Measurements from ENCODE around the gene ADGRF4. TPM values are rescaled to one million over a fixed set of nuclear protein-coding genes. Genes with fewer than 3 reads are reported as not detected.

The ADGRF4 gene
- total and polyA plus RNA-seq, 2 of the 8 experiments (the other 6 are each of a cell fraction or from before 2014, with no cell fraction given), result 0.02 TPM; not detected in 1

GRCh38 chr6:47749757-47750156 is 51.4 kb downstream of the ADGRF4 start (continued):
- no peak for TF ChIP-seq TEAD4 (IDR thresholded peaks at IDR 0.05; ENCODE audit: low read depth, low read length)
- TF ChIP-seq RAD21 (IDR thresholded peaks at IDR 0.05 in 1 of 2, conservative IDR thresholded peaks at IDR 0.05 in 1 of 2; ENCODE audit: low read depth in 2 of 2, low read length in 2 of 2), result no peak
- TF ChIP-seq CHD2 (IDR thresholded peaks at IDR 0.05; ENCODE audit: low read length), result no peak
- TF ChIP-seq BRCA1 (IDR thresholded peaks at IDR 0.05; ENCODE audit: low read depth, low read length), result no peak

Data from H1 (cell line).